ENCODE results near the gene ATF7IP. TPM values are rescaled to one million over a fixed set of nuclear protein-coding genes. Genes with fewer than 3 reads are reported as not detected.

The ATF7IP gene
- polyA plus RNA-seq, 1 experiment = 26.6 TPM

DNA sequence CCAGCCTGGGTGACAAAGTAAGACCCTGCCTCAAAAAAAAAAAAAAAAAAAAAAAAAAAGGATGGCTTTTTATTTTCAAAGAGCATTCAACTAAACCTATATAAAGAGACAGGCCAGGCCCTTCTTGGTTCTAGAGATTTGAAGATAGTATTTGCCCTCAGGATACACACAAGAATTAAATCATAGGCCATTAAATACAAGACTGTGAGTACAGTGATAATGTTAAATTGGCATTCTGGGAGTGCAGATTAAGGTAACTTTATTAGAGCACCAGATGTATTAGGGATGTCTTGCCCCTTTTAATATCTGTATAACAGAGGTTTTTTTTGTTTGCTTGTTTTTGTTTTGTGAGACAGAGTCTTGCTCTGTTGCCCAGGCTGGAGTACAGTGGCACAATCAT lies 61.3 kb downstream of the ATF7IP start:
- H3K4me3 ChIP-seq (ENCODE audit: low read depth, low read length) = no peak overlapping the region
- TF ChIP-seq, protein P1, sequence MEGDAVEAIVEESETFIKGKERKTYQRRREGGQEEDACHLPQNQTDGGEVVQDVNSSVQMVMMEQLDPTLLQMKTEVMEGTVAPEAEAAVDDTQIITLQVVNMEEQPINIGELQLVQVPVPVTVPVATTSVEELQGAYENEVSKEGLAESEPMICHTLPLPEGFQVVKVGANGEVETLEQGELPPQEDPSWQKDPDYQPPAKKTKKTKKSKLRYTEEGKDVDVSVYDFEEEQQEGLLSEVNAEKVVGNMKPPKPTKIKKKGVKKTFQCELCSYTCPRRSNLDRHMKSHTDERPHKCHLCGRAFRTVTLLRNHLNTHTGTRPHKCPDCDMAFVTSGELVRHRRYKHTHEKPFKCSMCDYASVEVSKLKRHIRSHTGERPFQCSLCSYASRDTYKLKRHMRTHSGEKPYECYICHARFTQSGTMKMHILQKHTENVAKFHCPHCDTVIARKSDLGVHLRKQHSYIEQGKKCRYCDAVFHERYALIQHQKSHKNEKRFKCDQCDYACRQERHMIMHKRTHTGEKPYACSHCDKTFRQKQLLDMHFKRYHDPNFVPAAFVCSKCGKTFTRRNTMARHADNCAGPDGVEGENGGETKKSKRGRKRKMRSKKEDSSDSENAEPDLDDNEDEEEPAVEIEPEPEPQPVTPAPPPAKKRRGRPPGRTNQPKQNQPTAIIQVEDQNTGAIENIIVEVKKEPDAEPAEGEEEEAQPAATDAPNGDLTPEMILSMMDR (IDR thresholded peaks at IDR 0.05; ENCODE audit: low read depth, low read length) = no peak
- H3K9me3 ChIP-seq (ENCODE audit: control insufficient read depth, insufficient read depth, low read length) = no peaks in the 10 kb centered on the region
- DNase-seq (ENCODE audit: low read depth, low spot score) = no peak
- no peaks in the 10 kb centered on the region for H3K27me3 ChIP-seq (ENCODE audit: control insufficient read depth, insufficient read depth, low read length)
- POLR2A ChIA-PET = no interaction called here
- CTCF ChIA-PET = interaction anchor here (0.6 kb wide), 2 partner anchors 20 to 155 kb away, joined by 4 to 5 read pairs; no protein-coding TSS in a partner anchor
- no peak overlapping the region for H3K27ac ChIP-seq (ENCODE audit: low read depth, low read length)

DNA sequence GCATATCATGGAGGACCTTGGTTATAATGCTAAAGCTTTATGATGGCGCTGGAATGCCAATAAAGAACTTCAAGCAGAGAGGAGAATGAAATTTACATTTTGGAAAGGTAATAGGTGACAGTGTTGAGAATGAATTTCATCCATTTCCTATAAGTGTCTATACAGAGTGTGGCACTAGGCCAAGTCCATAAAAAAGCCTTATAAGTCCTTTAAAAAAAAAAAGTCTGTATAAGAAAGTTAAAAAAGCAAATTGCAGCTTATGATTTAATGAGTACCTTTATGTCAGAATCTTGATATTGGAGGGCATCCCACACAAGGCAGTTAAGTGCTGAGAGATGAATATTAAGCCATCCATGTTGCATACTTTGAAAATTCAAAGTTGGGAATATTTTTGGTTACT lies 62.4 kb downstream of the ATF7IP start:
- no peak overlapping the region for H3K4me3 ChIP-seq (ENCODE audit: low read depth, low read length)
- ChIA-PET CTCF (no interaction called here), POLR2A (no interaction called here)
- DNase-seq (ENCODE audit: low read depth, low spot score) = no peak
- H3K27me3 ChIP-seq (ENCODE audit: control insufficient read depth, insufficient read depth, low read length) = no peaks in the 10 kb centered on the region
- no peak overlapping the region for H3K27ac ChIP-seq (ENCODE audit: low read depth, low read length)
- TF ChIP-seq, protein P1 (IDR thresholded peaks at IDR 0.05; ENCODE audit: low read depth, low read length) = no peak
- no peaks in the 10 kb centered on the region for H3K9me3 ChIP-seq (ENCODE audit: control insufficient read depth, insufficient read depth, low read length)

DNA sequence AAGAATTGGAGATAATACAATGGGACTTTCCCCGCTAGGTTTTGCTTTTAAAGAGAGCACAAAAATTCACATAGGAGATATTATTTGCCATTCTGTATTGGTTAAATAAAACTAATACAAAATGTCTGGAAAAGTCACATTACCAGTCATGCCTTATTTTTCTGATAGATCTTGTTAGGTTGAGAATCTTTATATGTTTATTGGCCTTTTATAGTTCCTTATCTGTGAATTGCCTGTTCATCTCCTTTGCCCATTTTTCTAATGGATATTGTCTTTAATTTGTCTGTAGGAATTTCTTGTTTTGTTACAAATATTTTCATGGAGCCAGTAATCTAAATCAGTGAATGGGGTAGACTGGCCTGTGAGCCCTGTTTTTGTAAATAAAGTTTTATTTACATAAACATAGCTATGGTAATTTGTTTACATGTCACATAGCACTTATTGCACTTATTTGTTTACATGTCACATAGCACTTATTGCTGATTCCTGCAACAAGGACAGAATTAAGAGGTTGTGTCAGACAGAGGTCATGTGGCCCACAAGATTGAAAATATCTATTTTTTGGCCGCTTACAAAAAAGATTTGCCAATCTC lies 65.0 kb downstream of the ATF7IP start:
- H3K4me3 ChIP-seq (ENCODE audit: low read depth, low read length) = no peak overlapping the region
- POLR2A ChIA-PET = no interaction called here
- TF ChIP-seq, protein P1 (IDR thresholded peaks at IDR 0.05; ENCODE audit: low read depth, low read length) = no peak
- CTCF ChIA-PET = no interaction called here
- no peaks in the 10 kb centered on the region for H3K27me3 ChIP-seq (ENCODE audit: control insufficient read depth, insufficient read depth, low read length)
- no peak for DNase-seq (ENCODE audit: low read depth, low spot score)
- no peak overlapping the region for H3K27ac ChIP-seq (ENCODE audit: low read depth, low read length)
- H3K9me3 ChIP-seq (ENCODE audit: control insufficient read depth, insufficient read depth, low read length) = no peaks in the 10 kb centered on the region

DNA sequence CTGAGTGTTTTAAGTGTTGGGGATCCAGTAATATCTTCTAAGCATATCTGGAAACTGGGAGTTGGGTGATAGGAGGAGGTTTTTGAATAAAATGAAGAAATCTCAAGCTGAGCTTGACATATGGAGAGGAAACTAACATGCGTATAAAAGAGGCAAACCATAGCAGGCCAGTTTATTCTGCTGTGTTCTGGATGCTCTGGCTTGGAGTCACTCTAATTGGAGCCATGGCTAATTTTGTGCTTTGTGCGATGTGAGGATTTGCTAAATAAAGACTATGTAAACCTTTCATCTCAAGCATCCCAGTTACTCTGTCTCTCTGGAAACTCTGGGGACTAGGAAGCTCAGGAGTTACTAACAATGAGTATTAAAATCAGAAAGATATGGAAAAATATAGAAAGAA lies 66.5 kb downstream of the ATF7IP start:
- TF ChIP-seq, protein P1 (IDR thresholded peaks at IDR 0.05; ENCODE audit: low read depth, low read length) = no peak
- Histone ChIP-seq H3K27ac (ENCODE audit: low read depth, low read length) (no peak overlapping the region), H3K27me3 (ENCODE audit: control insufficient read depth, insufficient read depth, low read length) (no peaks in the 10 kb centered on the region), H3K4me3 (ENCODE audit: low read depth, low read length) (no peak overlapping the region), H3K9me3 (ENCODE audit: control insufficient read depth, insufficient read depth, low read length) (no peaks in the 10 kb centered on the region)
- no peak for DNase-seq (ENCODE audit: low read depth, low spot score)
- ChIA-PET CTCF (interaction anchor here (0.5 to 0.7 kb wide), 2 partner anchors 15 to 154 kb away, joined by 3 read pairs; no protein-coding TSS in a partner anchor), POLR2A (no interaction called here)

DNA sequence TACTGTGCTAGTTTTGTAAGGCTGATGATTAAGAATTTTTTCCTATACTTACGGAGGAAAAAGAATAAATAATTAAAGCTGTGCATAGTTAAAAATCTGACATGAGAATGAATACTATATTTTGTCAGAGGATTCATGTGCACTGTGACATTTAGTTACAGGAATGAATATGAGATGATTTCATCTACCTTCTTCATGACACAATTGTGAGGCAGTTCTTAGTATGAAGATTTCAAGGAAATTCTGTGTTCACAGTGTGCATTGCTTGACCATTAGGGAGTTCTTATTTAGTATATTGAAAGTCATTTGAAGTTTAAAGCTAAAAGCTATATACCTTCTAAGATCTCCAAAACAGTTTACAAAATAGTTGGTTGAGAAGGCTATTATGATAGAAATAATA lies 70.1 kb downstream of the ATF7IP start:
- no peak for DNase-seq (ENCODE audit: low read depth, low spot score)
- TF ChIP-seq, protein P1 (IDR thresholded peaks at IDR 0.05; ENCODE audit: low read depth, low read length) = no peak
- H3K27ac ChIP-seq (ENCODE audit: low read depth, low read length) = no peak overlapping the region
- ChIA-PET POLR2A (no interaction called here), CTCF (interaction anchor here (0.9 to 1.6 kb wide), 3 partner anchors 10 to 39 kb away, joined by 3 read pairs; no protein-coding TSS in a partner anchor)
- H3K9me3 ChIP-seq (ENCODE audit: control insufficient read depth, insufficient read depth, low read length) = no peaks in the 10 kb centered on the region
- H3K27me3 ChIP-seq (ENCODE audit: control insufficient read depth, insufficient read depth, low read length) = no peaks in the 10 kb centered on the region
- no peak overlapping the region for H3K4me3 ChIP-seq (ENCODE audit: low read depth, low read length)

Measured in AG04450 (cell line).